ENCODE results near the gene NOX5. TPM values are rescaled to one million over a fixed set of nuclear protein-coding genes. Genes with fewer than 3 reads are reported as not detected.

Gene NOX5
- total and polyA plus RNA-seq, 2 experiments from 2014 or later: 0.12 to 0.39 TPM

DNA sequence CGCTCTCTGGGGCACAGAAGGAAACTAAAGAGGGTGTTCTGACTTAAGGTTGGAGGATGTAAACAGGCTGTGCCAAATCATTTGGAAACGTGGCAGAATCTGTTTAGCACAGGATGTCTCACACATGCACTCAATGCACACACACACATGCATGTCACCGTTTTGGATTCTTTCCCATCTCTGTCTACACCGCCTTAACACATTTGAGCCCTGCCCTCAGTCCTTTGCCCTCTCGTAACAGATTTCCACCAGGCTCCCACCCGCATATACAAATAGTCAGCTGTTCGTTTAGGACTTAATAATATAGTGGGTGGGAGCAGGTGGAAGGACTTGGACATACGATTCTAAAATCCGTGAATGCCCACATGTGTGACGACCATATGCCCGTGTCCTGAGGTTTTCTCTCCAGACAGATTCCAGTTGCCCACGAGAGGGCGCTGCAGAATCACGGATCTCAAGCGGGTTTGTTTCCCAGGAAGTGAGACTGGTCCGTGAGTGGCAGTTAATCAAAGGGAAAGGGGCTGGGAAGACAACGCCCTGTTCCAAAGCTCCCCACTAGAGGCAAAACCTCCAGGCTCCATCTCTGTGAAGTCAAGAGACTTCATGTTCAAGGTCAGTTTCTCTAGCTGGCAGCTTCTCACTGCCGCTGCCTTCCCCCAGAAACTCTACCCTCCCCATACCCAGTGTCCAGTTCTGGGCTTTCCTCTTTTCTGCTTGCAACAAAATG lies 44.5 kb downstream of the NOX5 start:
- peaks cover 10% of the 10 kb centered on the region for H3K4me1 ChIP-seq (ENCODE audit: low read depth)
- H3K4me3 ChIP-seq: no peak overlapping the region
- peak; percentile 93 to 94 for DNase-seq (ENCODE audit: low read depth in 1 of 2, low spot score in 1 of 2)
- H3K9me3 ChIP-seq (ENCODE audit: low read depth): no peaks in the 10 kb centered on the region
- H3K27me3 ChIP-seq: peaks cover 15% of the 10 kb centered on the region
- peak; percentile 83 for TF ChIP-seq CTCF (IDR thresholded peaks at IDR 0.05; ENCODE audit: low read depth, low read length)
- H3K36me3 ChIP-seq: no peaks in the 10 kb centered on the region
- no peak overlapping the region for H3K27ac ChIP-seq

GRCh38 chr15:69059557-69059943 lies 45.1 kb downstream of the NOX5 start:
- Histone ChIP-seq H3K27ac (no peak overlapping the region), H3K27me3 (peaks cover 15% of the 10 kb centered on the region), H3K9me3 (ENCODE audit: low read depth) (no peaks in the 10 kb centered on the region), H3K4me1 (ENCODE audit: low read depth) (peaks cover 10% of the 10 kb centered on the region), H3K4me3 (no peak overlapping the region), H3K36me3 (no peaks in the 10 kb centered on the region)
- no peak for TF ChIP-seq CTCF (IDR thresholded peaks at IDR 0.05; ENCODE audit: low read depth, low read length)
- DNase-seq (ENCODE audit: low read depth in 1 of 2, low spot score in 1 of 2): peak in 1 of 2 donors; percentile 4

DNA sequence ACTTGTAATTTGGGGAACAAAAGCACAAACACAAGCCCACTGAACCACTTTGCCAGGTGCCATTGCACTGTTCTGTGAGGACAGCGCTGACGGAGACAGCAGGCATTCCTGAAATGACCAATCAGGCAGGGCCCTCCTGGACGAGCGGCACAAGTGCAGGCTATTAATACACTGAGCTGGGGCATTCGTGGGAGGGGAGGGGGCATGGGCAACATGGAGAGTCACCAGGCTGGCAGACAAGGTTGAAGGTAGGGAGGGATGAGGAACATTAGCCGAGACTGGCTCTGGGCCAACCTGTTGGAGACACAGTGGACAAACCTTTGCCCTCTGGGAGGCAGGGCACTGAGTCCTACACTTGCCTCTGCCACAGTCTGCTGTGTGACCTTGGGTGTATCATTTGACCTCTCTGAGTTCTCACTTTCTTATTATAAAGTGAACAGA lies 45.6 kb downstream of the NOX5 start:
- no peak overlapping the region for H3K27ac ChIP-seq
- TF ChIP-seq CTCF (IDR thresholded peaks at IDR 0.05; ENCODE audit: low read depth, low read length): no peak
- peaks cover 10% of the 10 kb centered on the region for H3K4me1 ChIP-seq (ENCODE audit: low read depth)
- no peaks in the 10 kb centered on the region for H3K9me3 ChIP-seq (ENCODE audit: low read depth)
- H3K36me3 ChIP-seq: no peaks in the 10 kb centered on the region
- H3K27me3 ChIP-seq: peaks cover 15% of the 10 kb centered on the region
- no peak overlapping the region for H3K4me3 ChIP-seq
- peak in 1 of 2 donors; percentile 66 for DNase-seq (ENCODE audit: low read depth in 1 of 2, low spot score in 1 of 2)

DNA sequence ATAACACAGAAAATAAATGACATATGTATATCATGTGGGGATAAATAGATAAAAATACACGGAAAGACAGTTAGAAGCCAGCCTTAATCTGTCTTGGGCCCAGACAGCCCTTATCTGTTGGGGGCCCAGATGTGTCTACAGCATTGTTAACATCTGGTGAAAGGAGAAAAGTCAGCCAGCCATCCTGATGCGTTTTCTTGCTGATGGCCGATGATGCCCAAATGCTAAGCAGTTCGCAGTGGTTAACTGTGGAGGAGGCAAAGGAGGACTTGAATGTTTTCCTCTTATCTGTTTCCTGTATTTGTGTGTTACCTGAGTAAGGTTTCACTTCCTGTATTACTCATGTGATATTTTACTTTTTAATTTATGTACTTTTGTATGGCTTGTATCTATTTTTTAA lies 46.2 kb downstream of the NOX5 start:
- Histone ChIP-seq H3K27ac (no peak overlapping the region), H3K36me3 (no peaks in the 10 kb centered on the region), H3K9me3 (ENCODE audit: low read depth) (no peaks in the 10 kb centered on the region), H3K4me3 (no peak overlapping the region), H3K27me3 (peaks cover 15% of the 10 kb centered on the region), H3K4me1 (ENCODE audit: low read depth) (peaks cover 10% of the 10 kb centered on the region)
- no peak for TF ChIP-seq CTCF (IDR thresholded peaks at IDR 0.05; ENCODE audit: low read depth, low read length)
- peak in 1 of 2 donors; percentile 5 for DNase-seq (ENCODE audit: low read depth in 1 of 2, low spot score in 1 of 2)

- H3K27me3 ChIP-seq: peaks cover 15% of the 10 kb centered on the region
- no peak for DNase-seq (ENCODE audit: low read depth in 1 of 2, low spot score in 1 of 2)
- H3K4me1 ChIP-seq (ENCODE audit: low read depth): peaks cover 10% of the 10 kb centered on the region
- no peaks in the 10 kb centered on the region for H3K36me3 ChIP-seq
- no peak for TF ChIP-seq CTCF (IDR thresholded peaks at IDR 0.05; ENCODE audit: low read depth, low read length)
- no peak overlapping the region for H3K27ac ChIP-seq
- no peaks in the 10 kb centered on the region for H3K9me3 ChIP-seq (ENCODE audit: low read depth)
- H3K4me3 ChIP-seq: no peak overlapping the region
These were observed 46.9 kb downstream of the NOX5 start for GRCh38 chr15:69061414-69061842.

All from cardiac muscle cell (in vitro differentiated cells and primary cell).